Glutamatergic neuron (in vitro differentiated cells): ENCODE measurements around the gene PDE2A. TPM values are rescaled to one million over a fixed set of nuclear protein-coding genes. Genes with fewer than 3 reads are reported as not detected.

Source experiments
- DNase-seq: peaks from one replicate; pipeline ENCODE4 v3.0.0; 2022
- H3K27ac Mint-ChIP-seq: one replicate; pipeline ENCODE4 v1.8.0; 2020; ENCODE audit warnings: mild to moderate bottlenecking, mixed read lengths, inconsistent platforms; ENCODE audit not compliant: unreplicated experiment
- H3K27me3 Mint-ChIP-seq: one replicate; pipeline ENCODE4 v1.8.0; 2020; ENCODE audit warnings: mild to moderate bottlenecking, moderate library complexity, mixed read lengths, inconsistent platforms; ENCODE audit not compliant: unreplicated experiment
- H3K36me3 Mint-ChIP-seq: one replicate; pipeline ENCODE4 v1.8.0; 2020; ENCODE audit warnings: mild to moderate bottlenecking, mixed read lengths, inconsistent platforms; ENCODE audit not compliant: unreplicated experiment
- H3K4me1 Mint-ChIP-seq: one replicate; pipeline ENCODE4 v1.8.0; 2020; ENCODE audit warnings: mild to moderate bottlenecking, low read depth, mixed read lengths, inconsistent platforms; ENCODE audit not compliant: unreplicated experiment
- H3K4me3 Mint-ChIP-seq: one replicate; pipeline ENCODE4 v1.8.0; 2020; ENCODE audit warnings: mild to moderate bottlenecking, mixed read lengths, inconsistent platforms; ENCODE audit not compliant: unreplicated experiment
- H3K9me3 Mint-ChIP-seq: one replicate; pipeline ENCODE4 v1.8.0; 2020; ENCODE audit warnings: mild to moderate bottlenecking, moderate library complexity, mixed read lengths, inconsistent platforms; ENCODE audit not compliant: unreplicated experiment
- total RNA-seq: library from RNA; stranded (reverse); fragmentation: NEBNext Ultra II Directional; extraction: Animal tissue kit (Norgen Biotek cat#: 25700); gene quantifications from one replicate; pipeline ENCODE4 v1.2.1, GENCODE V29; 2021; ENCODE audit not compliant: unreplicated experiment
- TF ChIP-seq, protein P1 (sequence below): fragments of 200-600 bp; sonication (generic); IDR thresholded peaks from one replicate; pipeline ENCODE4 v1.5.0; 2021; ENCODE audit not compliant: partially characterized antibody, unreplicated experiment

Gene PDE2A
- total RNA-seq, 1 donor from 2014 or later = 16.9 TPM

DNA sequence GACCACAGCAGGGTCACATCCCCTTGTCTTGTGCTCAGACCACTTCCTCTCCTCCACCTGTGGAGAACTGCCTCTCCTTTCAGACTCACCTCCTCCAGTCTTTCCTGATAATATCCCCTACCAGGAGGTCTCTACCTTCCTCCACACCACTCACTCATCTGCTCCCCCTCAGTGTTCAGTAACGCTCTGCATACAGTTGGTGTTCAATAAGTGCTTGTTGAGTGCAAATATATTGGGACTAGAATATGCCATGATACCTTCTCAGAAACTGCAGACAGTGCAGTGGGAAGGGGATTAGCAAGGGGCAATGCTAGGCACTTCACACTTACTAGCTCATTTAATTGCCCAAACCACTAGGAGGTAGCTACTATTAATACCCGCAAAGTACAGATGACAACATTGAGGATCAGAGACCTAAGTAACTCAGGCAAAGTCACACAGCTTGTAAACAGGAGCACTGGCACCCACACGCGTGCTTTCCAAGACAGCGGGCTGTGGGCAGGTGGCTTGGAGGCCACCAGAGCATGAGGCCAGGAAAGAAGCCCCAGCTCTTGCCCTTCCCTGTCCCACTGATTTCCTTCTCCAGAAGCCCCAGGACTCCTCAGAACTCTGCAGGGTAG is 8.1 kb upstream of the PDE2A start:
- H3K9me3 Mint-ChIP-seq = peaks cover 2% of the 10 kb centered on the region
- TF ChIP-seq, protein P1, sequence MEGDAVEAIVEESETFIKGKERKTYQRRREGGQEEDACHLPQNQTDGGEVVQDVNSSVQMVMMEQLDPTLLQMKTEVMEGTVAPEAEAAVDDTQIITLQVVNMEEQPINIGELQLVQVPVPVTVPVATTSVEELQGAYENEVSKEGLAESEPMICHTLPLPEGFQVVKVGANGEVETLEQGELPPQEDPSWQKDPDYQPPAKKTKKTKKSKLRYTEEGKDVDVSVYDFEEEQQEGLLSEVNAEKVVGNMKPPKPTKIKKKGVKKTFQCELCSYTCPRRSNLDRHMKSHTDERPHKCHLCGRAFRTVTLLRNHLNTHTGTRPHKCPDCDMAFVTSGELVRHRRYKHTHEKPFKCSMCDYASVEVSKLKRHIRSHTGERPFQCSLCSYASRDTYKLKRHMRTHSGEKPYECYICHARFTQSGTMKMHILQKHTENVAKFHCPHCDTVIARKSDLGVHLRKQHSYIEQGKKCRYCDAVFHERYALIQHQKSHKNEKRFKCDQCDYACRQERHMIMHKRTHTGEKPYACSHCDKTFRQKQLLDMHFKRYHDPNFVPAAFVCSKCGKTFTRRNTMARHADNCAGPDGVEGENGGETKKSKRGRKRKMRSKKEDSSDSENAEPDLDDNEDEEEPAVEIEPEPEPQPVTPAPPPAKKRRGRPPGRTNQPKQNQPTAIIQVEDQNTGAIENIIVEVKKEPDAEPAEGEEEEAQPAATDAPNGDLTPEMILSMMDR = no peak
- H3K27me3 Mint-ChIP-seq = peaks cover 6% of the 10 kb centered on the region
- no peak overlapping the region for H3K27ac Mint-ChIP-seq
- no peak for DNase-seq
- H3K36me3 Mint-ChIP-seq = no peaks in the 10 kb centered on the region
- H3K4me3 Mint-ChIP-seq = no peak overlapping the region
- peaks cover 5% of the 10 kb centered on the region for H3K4me1 Mint-ChIP-seq

GRCh38 chr11:72681226-72682153 is 7.3 kb upstream of the PDE2A start:
- TF ChIP-seq, protein P1 = no peak

DNA sequence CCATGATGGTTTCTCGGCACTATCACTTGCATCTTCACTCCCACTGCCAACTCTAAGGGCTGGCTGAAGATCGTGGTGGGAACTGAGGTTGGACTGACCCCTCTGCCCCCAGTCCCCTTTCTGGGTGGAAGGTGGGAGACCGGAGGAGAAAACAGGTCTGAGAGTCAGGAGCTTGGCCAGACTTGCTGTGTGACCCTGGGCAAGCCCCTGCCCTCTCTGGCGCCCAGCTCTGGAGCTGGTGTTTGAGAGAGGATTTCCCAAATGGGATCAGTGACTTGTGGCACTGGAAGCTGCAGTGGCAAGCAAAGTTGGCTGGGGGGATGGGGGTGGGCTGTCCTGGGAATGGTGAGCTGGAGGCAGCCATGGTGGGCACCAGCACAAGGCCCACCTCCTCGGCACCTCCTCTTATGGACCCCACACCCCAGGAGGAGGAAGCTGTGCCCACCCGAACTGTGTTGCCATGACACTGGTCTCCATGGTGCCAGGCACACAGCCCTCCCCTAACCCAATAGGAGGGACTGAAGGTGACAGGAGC is 6.5 kb upstream of the PDE2A start:
- H3K27me3 Mint-ChIP-seq = peaks cover 10% of the 10 kb centered on the region
- no peaks in the 10 kb centered on the region for H3K36me3 Mint-ChIP-seq
- H3K9me3 Mint-ChIP-seq = peaks cover 2% of the 10 kb centered on the region
- H3K4me1 Mint-ChIP-seq = peaks cover 9% of the 10 kb centered on the region
- no peak overlapping the region for H3K4me3 Mint-ChIP-seq
- H3K27ac Mint-ChIP-seq = no peak overlapping the region
- no peak for DNase-seq
- TF ChIP-seq, protein P1 = no peak

More at GRCh38 chr11:72681226-72682153, 7.3 kb upstream of the PDE2A start:
- Mint-ChIP-seq H3K4me3 (no peak overlapping the region), H3K36me3 (no peaks in the 10 kb centered on the region), H3K9me3 (peaks cover 2% of the 10 kb centered on the region), H3K27me3 (peaks cover 9% of the 10 kb centered on the region), H3K27ac (no peak overlapping the region), H3K4me1 (peaks cover 8% of the 10 kb centered on the region)
- no peak for DNase-seq

GRCh38 chr11:72679869-72680268 is 5.6 kb upstream of the PDE2A start:
- Mint-ChIP-seq H3K27me3 (peaks cover 10% of the 10 kb centered on the region), H3K4me1 (peaks cover 9% of the 10 kb centered on the region), H3K36me3 (no peaks in the 10 kb centered on the region), H3K4me3 (no peak overlapping the region), H3K27ac (no peak overlapping the region), H3K9me3 (peaks cover 2% of the 10 kb centered on the region)
- TF ChIP-seq, protein P1 = no peak
- DNase-seq = no peak
